CD8-positive, alpha-beta memory T cell (primary cell): ENCODE data around the gene ZBTB16. TPM values are rescaled to one million over a fixed set of nuclear protein-coding genes. Genes with fewer than 3 reads are reported as not detected.

ENCODE experiments used
- CTCF ChIA-PET: fragments of 350-600 bp; sonication (Branson Sonifier 250); formaldehyde crosslinking; loops from one replicate; lab custom pipeline; 2021; ENCODE audit warnings: antibody characterized with exemption; lab: Charles Lee
- POLR2A ChIA-PET: fragments of 350-600 bp; sonication (Branson Sonifier 250); formaldehyde crosslinking; loops from one replicate; lab custom pipeline; 2021; ENCODE audit warnings: antibody characterized with exemption; lab: Charles Lee
- DNase-seq, 5 donors: peaks; one replicate each; pipeline versions ENCODE4 v3.0.0 to v3.0.0-alpha.2; 2020 to 2022; ENCODE audit warnings: mixed read lengths in 1 of 5
- H3K27ac ChIP-seq: one replicate; pipeline ENCODE4 v1.7.0; 2013; ENCODE audit warnings: low read depth, mild to moderate bottlenecking, low read length, moderate library complexity
- H3K27me3 ChIP-seq: 2 replicates; pipeline ENCODE4 v1.7.0; 2013; ENCODE audit warnings: low read length, mild to moderate bottlenecking; ENCODE audit not compliant: insufficient read depth, poor library complexity, severe bottlenecking
- H3K36me3 ChIP-seq: 2 replicates; pipeline ENCODE4 v1.7.0; 2013; ENCODE audit warnings: mild to moderate bottlenecking, low read length, moderate library complexity; ENCODE audit not compliant: insufficient read depth
- H3K4me1 ChIP-seq: 2 replicates; pipeline ENCODE4 v1.7.0; 2013; ENCODE audit warnings: mild to moderate bottlenecking, low read length, moderate library complexity; ENCODE audit not compliant: insufficient read depth
- H3K4me3 ChIP-seq: 2 replicates; pipeline ENCODE4 v1.7.0; 2013; ENCODE audit warnings: mild to moderate bottlenecking, low read length
- H3K9me3 ChIP-seq: 2 replicates; pipeline ENCODE4 v1.7.0; 2013; ENCODE audit warnings: mild to moderate bottlenecking, low read length
- H3K27ac Mint-ChIP-seq, 8 donors: one replicate each; pipeline ENCODE4 v1.8.0; 2020 to 2021; ENCODE audit warnings: mixed read lengths in 8 of 8, mild to moderate bottlenecking in 6 of 8, inconsistent platforms in 3 of 8, moderate library complexity in 3 of 8
- H3K27me3 Mint-ChIP-seq, 2 donors: one replicate each; pipeline ENCODE4 v1.8.0; 2020 to 2021; ENCODE audit warnings: mixed read lengths in 2 of 2, mild to moderate bottlenecking in 1 of 2, moderate library complexity in 1 of 2
- H3K36me3 Mint-ChIP-seq, 3 donors: one replicate each; pipeline ENCODE4 v1.8.0; 2020 to 2021; ENCODE audit warnings: mixed read lengths in 3 of 3, inconsistent platforms in 1 of 3, mild to moderate bottlenecking in 1 of 3
- H3K4me1 Mint-ChIP-seq, 3 donors: one replicate each; pipeline ENCODE4 v1.8.0; 2020 to 2021; ENCODE audit warnings: mixed read lengths in 3 of 3, inconsistent platforms in 1 of 3, mild to moderate bottlenecking in 1 of 3
- H3K4me3 Mint-ChIP-seq, 7 donors: one replicate each; pipeline ENCODE4 v1.8.0; 2020 to 2021; ENCODE audit warnings: mixed read lengths in 7 of 7, mild to moderate bottlenecking in 6 of 7, moderate library complexity in 4 of 7, inconsistent platforms in 2 of 7
- H3K9me3 Mint-ChIP-seq, 5 donors: one replicate each; pipeline ENCODE4 v1.8.0; 2020 to 2022; ENCODE audit warnings: mixed read lengths in 5 of 5, mild to moderate bottlenecking in 3 of 5, moderate library complexity in 2 of 5, inconsistent platforms in 1 of 5
- polyA plus RNA-seq: library from polyadenylated mRNA; unstranded; fragments of 300-500 nt; fragmentation: Illumina TruSeq; gene quantifications from one replicate; pipeline ENCODE4 v1.2.3, GENCODE V29; 2021
- total RNA-seq, 2 experiments: library from RNA; stranded (reverse); gene quantifications; one replicate each; pipeline ENCODE4 v1.2.3, GENCODE V29; 2021

ZBTB16 gene
- total and polyA plus RNA-seq, 3 experiments from 2014 or later, result 2.1 to 71.9 (median 2.2) TPM

DNA sequence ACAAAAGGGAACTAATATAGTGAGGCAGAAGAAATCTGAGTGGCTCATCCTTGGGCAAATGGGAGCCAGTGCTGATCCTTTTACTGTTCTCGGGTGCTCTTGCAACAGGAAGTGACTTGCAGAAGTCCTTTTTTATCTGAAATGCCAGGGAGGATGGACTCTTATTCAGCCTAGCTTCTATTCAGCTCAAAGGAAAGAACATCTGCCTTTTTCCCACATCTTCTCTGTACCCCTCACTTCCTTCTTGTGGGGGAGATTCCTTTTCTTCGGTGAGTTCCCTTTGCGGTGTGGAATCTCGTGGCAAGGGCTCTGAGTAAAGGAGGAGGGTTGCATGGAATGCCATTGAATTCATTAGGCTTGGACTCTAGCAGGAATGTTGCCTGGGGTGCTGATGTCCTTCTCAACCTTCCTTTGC lies 76.2 kb downstream of the ZBTB16 start:
- no peak overlapping the region for H3K4me3 ChIP-seq
- H3K9me3 ChIP-seq, result no peaks in the 10 kb centered on the region
- Mint-ChIP-seq H3K4me1 (peaks cover 51 to 70% (median 63%) of the 10 kb centered on the region in 3 donors), H3K9me3 (no peaks in the 10 kb centered on the region), H3K4me3 (peak overlapping the region in 2 of 7 donors; percentile 2 to 85), H3K36me3 (no peaks in the 10 kb centered on the region), H3K27me3 (peaks cover 3 to 5% of the 10 kb centered on the region in 2 donors), H3K27ac (peak overlapping the region in 5 of 8 donors; percentile 39 to 98 (median 86))
- H3K4me1 ChIP-seq, result peaks cover 37% of the 10 kb centered on the region
- no peaks in the 10 kb centered on the region for H3K27me3 ChIP-seq
- POLR2A ChIA-PET, result no interaction called here
- no peaks in the 10 kb centered on the region for H3K36me3 ChIP-seq
- no peak for DNase-seq
- CTCF ChIA-PET, result no interaction called here
- H3K27ac ChIP-seq, result no peak overlapping the region

GRCh38 chr11:114136686-114137640 lies 77.5 kb downstream of the ZBTB16 start:
- Histone ChIP-seq H3K4me1 (peaks cover 26% of the 10 kb centered on the region), H3K36me3 (no peaks in the 10 kb centered on the region), H3K27me3 (no peaks in the 10 kb centered on the region), H3K9me3 (no peaks in the 10 kb centered on the region), H3K27ac (no peak overlapping the region), H3K4me3 (peak overlapping the region; percentile 21)
- POLR2A ChIA-PET, result no interaction called here
- Mint-ChIP-seq H3K9me3 (no peaks in the 10 kb centered on the region), H3K4me3 (peak overlapping the region; percentile 15 to 85 (median 68)), H3K4me1 (peaks cover 46 to 70% (median 63%) of the 10 kb centered on the region in 3 donors), H3K36me3 (peaks cover 0 to 2% (median 2%) of the 10 kb centered on the region in 3 donors), H3K27me3 (peaks cover 7 to 10% of the 10 kb centered on the region in 2 donors), H3K27ac (peak overlapping the region in 7 of 8 donors; percentile 68 to 98 (median 88))
- CTCF ChIA-PET, result no interaction called here
- DNase-seq, result no peak

- CTCF ChIA-PET, result no interaction called here
- POLR2A ChIA-PET, result interaction anchor here (0.6 kb wide), 1 partner anchor 27 kb away, joined by 3 read pairs; no protein-coding TSS in a partner anchor
Observed at GRCh38 chr11:114137838-114138237, 78.3 kb downstream of the ZBTB16 start.

GRCh38 chr11:114138411-114138810 lies 78.9 kb downstream of the ZBTB16 start:
- Histone ChIP-seq H3K27ac (no peak overlapping the region), H3K9me3 (no peaks in the 10 kb centered on the region), H3K4me3 (no peak overlapping the region), H3K36me3 (no peaks in the 10 kb centered on the region), H3K4me1 (peaks cover 23% of the 10 kb centered on the region), H3K27me3 (no peaks in the 10 kb centered on the region)
- ChIA-PET POLR2A (interaction anchor here (0.6 kb wide), 1 partner anchor 27 kb away, joined by 3 read pairs; no protein-coding TSS in a partner anchor), CTCF (no interaction called here)
- no peaks in the 10 kb centered on the region for H3K9me3 Mint-ChIP-seq
- peak overlapping the region in 5 of 8 donors; percentile 43 to 98 (median 62) for H3K27ac Mint-ChIP-seq
- DNase-seq, result no peak
- H3K27me3 Mint-ChIP-seq, result peaks cover 7 to 10% of the 10 kb centered on the region in 2 donors
- H3K4me3 Mint-ChIP-seq, result peak overlapping the region in 2 of 7 donors; percentile 24 to 85
- peaks cover 44 to 70% (median 63%) of the 10 kb centered on the region in 3 donors for H3K4me1 Mint-ChIP-seq
- H3K36me3 Mint-ChIP-seq, result peaks cover 0 to 2% (median 2%) of the 10 kb centered on the region in 3 donors

More at GRCh38 chr11:114137838-114138237, 78.3 kb downstream of the ZBTB16 start:
- H3K27me3 ChIP-seq, result no peaks in the 10 kb centered on the region
- H3K36me3 ChIP-seq, result no peaks in the 10 kb centered on the region
- H3K9me3 Mint-ChIP-seq, result no peaks in the 10 kb centered on the region
- peak overlapping the region in 4 of 7 donors; percentile 27 to 85 (median 62) for H3K4me3 Mint-ChIP-seq
- no peaks in the 10 kb centered on the region for H3K9me3 ChIP-seq
- peaks cover 23% of the 10 kb centered on the region for H3K4me1 ChIP-seq
- peaks cover 7 to 10% of the 10 kb centered on the region in 2 donors for H3K27me3 Mint-ChIP-seq
- H3K27ac Mint-ChIP-seq, result peak overlapping the region in 5 of 8 donors; percentile 53 to 98 (median 88)
- H3K4me1 Mint-ChIP-seq, result peaks cover 44 to 65% (median 63%) of the 10 kb centered on the region in 3 donors
- no peak overlapping the region for H3K27ac ChIP-seq
- H3K4me3 ChIP-seq, result no peak overlapping the region
- H3K36me3 Mint-ChIP-seq, result peaks cover 0 to 2% (median 2%) of the 10 kb centered on the region in 3 donors
- DNase-seq, result no peak

GRCh38 chr11:114140826-114141225 lies 81.3 kb downstream of the ZBTB16 start:
- peaks cover 0 to 2% (median 2%) of the 10 kb centered on the region in 3 donors for H3K36me3 Mint-ChIP-seq
- H3K4me3 Mint-ChIP-seq, result peak overlapping the region in 2 of 7 donors; percentile 32 to 39
- peaks cover 7 to 10% of the 10 kb centered on the region in 2 donors for H3K27me3 Mint-ChIP-seq
- no peaks in the 10 kb centered on the region for H3K9me3 Mint-ChIP-seq
- DNase-seq, result no peak
- no peak overlapping the region for H3K27ac ChIP-seq
- H3K4me3 ChIP-seq, result no peak overlapping the region
- no peaks in the 10 kb centered on the region for H3K36me3 ChIP-seq
- H3K9me3 ChIP-seq, result no peaks in the 10 kb centered on the region
- ChIA-PET POLR2A (no interaction called here), CTCF (no interaction called here)
- H3K4me1 Mint-ChIP-seq, result peaks cover 45 to 60% (median 57%) of the 10 kb centered on the region in 3 donors
- H3K27ac Mint-ChIP-seq, result peak overlapping the region in 4 of 8 donors; percentile 25 to 86 (median 73)
- H3K4me1 ChIP-seq, result peaks cover 18% of the 10 kb centered on the region
- H3K27me3 ChIP-seq, result no peaks in the 10 kb centered on the region

- H3K4me1 Mint-ChIP-seq, result peaks cover 36 to 52% (median 49%) of the 10 kb centered on the region in 3 donors
- ChIA-PET POLR2A (no interaction called here), CTCF (interaction anchor here (1.1 kb wide), 1 partner anchor 17 kb away, joined by 3 read pairs; no protein-coding TSS in a partner anchor)
- no peaks in the 10 kb centered on the region for H3K9me3 Mint-ChIP-seq
- no peak for DNase-seq
- H3K4me3 Mint-ChIP-seq, result peak overlapping the region in 3 of 7 donors; percentile 12 to 24 (median 18)
- Histone ChIP-seq H3K9me3 (no peaks in the 10 kb centered on the region), H3K4me3 (no peak overlapping the region), H3K27ac (no peak overlapping the region), H3K27me3 (no peaks in the 10 kb centered on the region), H3K4me1 (peaks cover 10% of the 10 kb centered on the region), H3K36me3 (no peaks in the 10 kb centered on the region)
- H3K36me3 Mint-ChIP-seq, result peaks cover 0 to 2% (median 2%) of the 10 kb centered on the region in 3 donors
- H3K27ac Mint-ChIP-seq, result peak overlapping the region in 6 of 8 donors; percentile 3 to 86 (median 68)
- peaks cover 7 to 10% of the 10 kb centered on the region in 2 donors for H3K27me3 Mint-ChIP-seq
Observed at GRCh38 chr11:114141863-114142580, 82.5 kb downstream of the ZBTB16 start.

- ChIA-PET POLR2A (no interaction called here), CTCF (interaction anchor here (1.1 kb wide), 1 partner anchor 16 kb away, joined by 3 read pairs; no protein-coding TSS in a partner anchor)
- peak overlapping the region in 1 of 7 donors; percentile 60 for H3K4me3 Mint-ChIP-seq
- no peak overlapping the region for H3K27ac ChIP-seq
- no peaks in the 10 kb centered on the region for H3K27me3 ChIP-seq
- DNase-seq, result no peak
- peaks cover 0 to 2% (median 2%) of the 10 kb centered on the region in 3 donors for H3K36me3 Mint-ChIP-seq
- H3K36me3 ChIP-seq, result no peaks in the 10 kb centered on the region
- no peaks in the 10 kb centered on the region for H3K9me3 ChIP-seq
- H3K27me3 Mint-ChIP-seq, result peaks cover 6 to 10% of the 10 kb centered on the region in 2 donors
- H3K9me3 Mint-ChIP-seq, result no peaks in the 10 kb centered on the region
- peak overlapping the region in 5 of 8 donors; percentile 32 to 92 (median 63) for H3K27ac Mint-ChIP-seq
- H3K4me3 ChIP-seq, result no peak overlapping the region
- H3K4me1 Mint-ChIP-seq, result peaks cover 34 to 51% (median 49%) of the 10 kb centered on the region in 3 donors
- peaks cover 5% of the 10 kb centered on the region for H3K4me1 ChIP-seq
Observed at GRCh38 chr11:114142707-114143106, 83.2 kb downstream of the ZBTB16 start.
